Pancreas (tissue), 10 donors: ENCODE data around the gene ARHGAP8. TPM values are rescaled to one million over a fixed set of nuclear protein-coding genes. Genes with fewer than 3 reads are reported as not detected.

Experiments
- ATAC-seq, 4 donors: fragments of 200-7000 bp; cut with Tn5 transposase; one replicate each; pipeline versions ENCODE4 v1.8.0 to v1.9.1; 2020; ENCODE audit warnings: mild to moderate bottlenecking in 4 of 4, moderate library complexity in 4 of 4
- DNase-seq, 6 donors: peaks; one replicate each; pipeline ENCODE4 v3.0.0-alpha.2; 2020
- FAIRE-seq: peaks from 2 replicates; lab custom pipeline; 2012; peaks lifted over from hg19 to GRCh38; lab: Jason Lieb, UNC
- H3K27ac ChIP-seq, 4 donors: fragments of 200-600 bp; sonication (generic); 1 replicate in 3 of 4; 2 replicates in 1 of 4; pipeline versions ENCODE4 v1.5.0 to v1.8.0; 2020
- H3K27me3 ChIP-seq, 4 donors: fragments of 200-600 bp; one replicate each; pipeline ENCODE4 v1.8.0; 2021
- H3K36me3 ChIP-seq, 3 donors: fragments of 200-600 bp; sonication (generic) in 1 of 3; one replicate each; pipeline versions ENCODE4 v1.5.0 to v1.8.0; 2020 to 2021
- H3K4me1 ChIP-seq, 3 donors: fragments of 200-600 bp; one replicate each; pipeline ENCODE4 v1.8.0; 2021
- H3K4me3 ChIP-seq, 4 donors: fragments of 200-600 bp; sonication (generic) in 2 of 4; one replicate each; pipeline versions ENCODE4 v1.5.0 to v1.8.0; 2020 to 2021
- H3K9me3 ChIP-seq, 4 donors: fragments of 200-600 bp; one replicate each; pipeline ENCODE4 v1.8.0; 2021
- CTCF ChIP-seq, 4 donors: fragments of 200-600 bp; sonication (generic) in 3 of 4; IDR thresholded peaks; one replicate each; pipeline versions ENCODE4 v1.5.0 to v1.8.0; 2021; ENCODE audit warnings: antibody characterized with exemption in 4 of 4
- WGBS, 2 donors: extraction: QIAGEN DNeasy Blood & Tissue Kit; methylation state at CpG; one replicate each; pipeline ENCODE4 v1.1.7; 2013; 5-methylcytosine and 5-hydroxymethylcytosine counted together
- intact Hi-C, 3 donors: fragments of 100-400 bp; cut with DNase I; formaldehyde crosslinking; loops; one replicate each; pipeline versions ENCODE4 v1.11.1 to v1.14.2; 2022
- polyA plus RNA-seq, 2 donors: library from polyadenylated mRNA; stranded (reverse); fragments of 200-250 nt; gene quantifications; one replicate each; pipeline ENCODE4 v1.2.3, GENCODE V29; 2013
- total RNA-seq, 6 donors: library from RNA; stranded (reverse); fragmentation: NEBNext Ultra II Directional in 4 of 6; extraction: Animal tissue kit (Norgen Biotek cat#: 25700) in 4 of 6; gene quantifications; one replicate each; pipeline versions ENCODE4 v1.2.1 to v1.2.4, GENCODE V29; 2021 to 2023
- donor health status: healthy with polysubstance abuse.
- donor health status: DM: no; HTN: no; CAD: no; lungs with moderate emphysema.
- donor health status: DM: no; HTN: no; CAD: no.
- donor health status: control.
- donor health status: control.
- donor health status: Bipolar disorder and iron deficiency.
- donor health status: DM: yes; HTN: yes; CAD: no.
- donor health status: DM: no; HTN: no; CAD: no.
- donor health status: DM: no; HTN: no; CAD: no.
- donor health status: DM: yes; HTN: yes; CAD: no.

ARHGAP8 gene
- total and polyA plus RNA-seq, 8 donors, result 8.6 to 59.2 (median 15.1) TPM

- H3K4me3 ChIP-seq, result no peak overlapping the region
- intact Hi-C loops, result no loop called here
- H3K27me3 ChIP-seq, result no peaks in the 10 kb centered on the region
- ATAC-seq (no peak), FAIRE-seq (no peak), DNase-seq (peak in 2 of 6 donors; percentile 25 to 35)
- no peaks in the 10 kb centered on the region for H3K36me3 ChIP-seq
- TF ChIP-seq CTCF (IDR thresholded peaks at IDR 0.05), result no peak
- H3K9me3 ChIP-seq, result no peaks in the 10 kb centered on the region
- 70 to 84% methylated on average over 22 to 26 of the region's 26 CpGs for WGBS, 2 donors
- H3K27ac ChIP-seq, result no peak overlapping the region
- H3K4me1 ChIP-seq, result no peaks in the 10 kb centered on the region
These were observed 130.0 kb downstream of the ARHGAP8 start for GRCh38 chr22:44882226-44882905.

GRCh38 chr22:44883011-44883421, 130.6 kb downstream of the ARHGAP8 start:
- no peaks in the 10 kb centered on the region for H3K4me1 ChIP-seq
- no peaks in the 10 kb centered on the region for H3K9me3 ChIP-seq
- FAIRE-seq (no peak), ATAC-seq (no peak), DNase-seq (peak in 2 of 6 donors; percentile 36 to 40)
- no peak for TF ChIP-seq CTCF (IDR thresholded peaks at IDR 0.05)
- no peak overlapping the region for H3K27ac ChIP-seq
- no peak overlapping the region for H3K4me3 ChIP-seq
- intact Hi-C loops, result no loop called here
- no peaks in the 10 kb centered on the region for H3K27me3 ChIP-seq
- WGBS, 2 donors, result 59 to 71% methylated on average over 12 of the region's 12 CpGs
- H3K36me3 ChIP-seq, result no peaks in the 10 kb centered on the region

GRCh38 chr22:44884562-44884961, 132.2 kb downstream of the ARHGAP8 start:
- intact Hi-C loops, result no loop called here
- no peaks in the 10 kb centered on the region for H3K36me3 ChIP-seq
- H3K4me3 ChIP-seq, result no peak overlapping the region
- no peak for FAIRE-seq
- ATAC-seq, result no peak
- 63 to 73% methylated on average over 1 of the region's 1 CpG for WGBS, 2 donors
- H3K4me1 ChIP-seq, result no peaks in the 10 kb centered on the region
- no peak overlapping the region for H3K27ac ChIP-seq
- H3K9me3 ChIP-seq, result no peaks in the 10 kb centered on the region
- no peaks in the 10 kb centered on the region for H3K27me3 ChIP-seq
- no peak for TF ChIP-seq CTCF (IDR thresholded peaks at IDR 0.05)
- DNase-seq, result no peak

- FAIRE-seq (no peak), ATAC-seq (peak in 1 of 4 donors; percentile 25), DNase-seq (peak in 2 of 6 donors; percentile 37 to 50)
- Histone ChIP-seq H3K27me3 (no peaks in the 10 kb centered on the region), H3K4me3 (no peak overlapping the region), H3K36me3 (no peaks in the 10 kb centered on the region), H3K4me1 (no peaks in the 10 kb centered on the region), H3K9me3 (no peaks in the 10 kb centered on the region), H3K27ac (no peak overlapping the region)
- WGBS, 2 donors, result 56 to 66% methylated on average over 18 of the region's 18 CpGs
- intact Hi-C loops, result no loop called here
- no peak for TF ChIP-seq CTCF (IDR thresholded peaks at IDR 0.05)
These were observed 132.8 kb downstream of the ARHGAP8 start for GRCh38 chr22:44884968-44885805.
